ENCODE data around the gene IP6K3. TPM values are rescaled to one million over a fixed set of nuclear protein-coding genes. Genes with fewer than 3 reads are reported as not detected.
A peak's percentile ranks its signal among the peaks of the same experiment; 100 is the strongest.

IP6K3 gene
- total RNA-seq, 1 experiment from 2014 or later: 1.7 TPM

DNA sequence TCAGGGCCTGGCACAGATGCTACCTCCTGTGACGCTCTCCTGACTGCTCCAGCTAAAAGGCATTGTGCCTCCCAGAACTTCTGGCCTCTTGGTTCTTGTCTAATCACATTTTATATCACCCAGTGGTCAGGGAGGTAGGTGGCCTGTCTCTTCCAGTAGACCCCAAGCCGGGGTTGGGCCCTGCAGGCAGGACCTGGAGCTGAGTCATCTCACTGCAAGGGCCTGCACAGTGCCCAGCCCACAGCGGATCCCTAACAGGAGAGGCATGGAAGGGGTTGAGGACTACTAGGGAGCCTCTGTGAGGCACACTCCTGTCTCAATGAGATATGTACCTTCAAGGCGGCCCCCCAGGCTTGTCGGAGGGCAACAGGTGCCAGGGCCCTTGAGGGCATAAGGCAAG, 35.9 kb upstream of the IP6K3 start:
- Mint-ChIP-seq H3K9me3 (ENCODE audit: unreplicated experiment) (no peaks in the 10 kb centered on the region), H3K27ac (ENCODE audit: low read depth, unreplicated experiment) (no peak overlapping the region), H3K4me3 (ENCODE audit: unreplicated experiment) (no peak overlapping the region), H3K36me3 (ENCODE audit: insufficient read depth, unreplicated experiment) (peaks cover 84% of the 10 kb centered on the region), H3K4me1 (ENCODE audit: insufficient read depth, unreplicated experiment) (peaks cover 29% of the 10 kb centered on the region), H3K27me3 (ENCODE audit: insufficient read depth, unreplicated experiment) (no peaks in the 10 kb centered on the region)
- DNase-seq (ENCODE audit: unreplicated experiment): no peak
- no peak for TF ChIP-seq CTCF (IDR thresholded peaks at IDR 0.05; ENCODE audit: unreplicated experiment)
- BruUV-seq (replicated peaks): no TSS peak
- ChIA-PET POLR2A (no interaction called here), CTCF (interaction anchor here (1.0 to 2.1 kb wide), 3 partner anchors 11 to 15 kb away, joined by 4 to 8 read pairs (median 6); no protein-coding TSS in a partner anchor)
- intact Hi-C loops (cut with micrococcal nuclease): loop anchor here (10.0 kb wide), 1 partner anchor 62 kb away; no protein-coding TSS in a partner anchor

- Mint-ChIP-seq H3K4me1 (ENCODE audit: insufficient read depth, unreplicated experiment) (peaks cover 21% of the 10 kb centered on the region), H3K27ac (ENCODE audit: low read depth, unreplicated experiment) (no peak overlapping the region), H3K9me3 (ENCODE audit: unreplicated experiment) (no peaks in the 10 kb centered on the region), H3K4me3 (ENCODE audit: unreplicated experiment) (no peak overlapping the region), H3K27me3 (ENCODE audit: insufficient read depth, unreplicated experiment) (no peaks in the 10 kb centered on the region), H3K36me3 (ENCODE audit: insufficient read depth, unreplicated experiment) (peaks cover 91% of the 10 kb centered on the region)
- DNase-seq (ENCODE audit: unreplicated experiment): peak; percentile 61
- CTCF ChIA-PET: interaction anchor here (0.6 to 2.1 kb wide), 8 partner anchors 8 to 246 kb away, joined by 3 to 8 read pairs (median 3); no protein-coding TSS in a partner anchor
- TF ChIP-seq CTCF (IDR thresholded peaks at IDR 0.05; ENCODE audit: unreplicated experiment): no peak
- no TSS peak for BruUV-seq (replicated peaks)
- intact Hi-C loops (cut with micrococcal nuclease): loop anchor here (10.0 kb wide), 1 partner anchor 63 kb away; no protein-coding TSS in a partner anchor
- POLR2A ChIA-PET: interaction anchor here (0.6 to 1.3 kb wide), 5 partner anchors 9 to 1309 kb away, joined by 3 to 5 read pairs (median 4); no protein-coding TSS in a partner anchor
These were observed 34.6 kb upstream of the IP6K3 start for GRCh38 chr6:33781131-33781975.

DNA sequence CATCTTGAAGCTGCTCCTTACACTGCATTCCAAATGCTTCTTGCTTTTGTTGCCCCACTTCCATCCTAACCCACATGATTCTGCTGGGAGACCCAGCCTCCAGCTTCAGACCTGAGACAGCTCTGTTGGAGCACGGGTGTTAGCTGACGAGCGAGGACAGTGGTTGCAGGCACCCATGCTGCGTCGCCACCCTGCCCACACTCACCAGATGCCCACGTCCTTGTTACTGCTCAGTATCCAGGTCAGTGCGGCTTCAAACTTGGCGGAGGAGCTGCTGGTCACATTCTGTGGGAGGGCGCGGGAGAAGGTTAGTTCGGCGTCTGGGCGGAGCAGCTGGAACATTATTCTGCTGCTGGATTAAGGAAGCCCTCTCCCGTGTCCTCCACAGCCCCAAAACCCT, 33.2 kb upstream of the IP6K3 start:
- peaks cover 17% of the 10 kb centered on the region for H3K4me1 Mint-ChIP-seq (ENCODE audit: insufficient read depth, unreplicated experiment)
- no TSS peak for BruUV-seq (replicated peaks)
- no peak for TF ChIP-seq CTCF (IDR thresholded peaks at IDR 0.05; ENCODE audit: unreplicated experiment)
- no peak overlapping the region for H3K4me3 Mint-ChIP-seq (ENCODE audit: unreplicated experiment)
- H3K27ac Mint-ChIP-seq (ENCODE audit: low read depth, unreplicated experiment): no peak overlapping the region
- no peaks in the 10 kb centered on the region for H3K27me3 Mint-ChIP-seq (ENCODE audit: insufficient read depth, unreplicated experiment)
- intact Hi-C loops (cut with micrococcal nuclease): loop anchor here (10.0 kb wide), 1 partner anchor 65 kb away; no protein-coding TSS in a partner anchor
- DNase-seq (ENCODE audit: unreplicated experiment): no peak
- H3K9me3 Mint-ChIP-seq (ENCODE audit: unreplicated experiment): no peaks in the 10 kb centered on the region
- ChIA-PET POLR2A (interaction anchor here (2.6 kb wide), 1 partner anchor 8 kb away, joined by 16 read pairs; the partner anchor contains the start of gene LEMD2), CTCF (interaction anchor here (0.9 to 2.1 kb wide), 2 partner anchors 9 to 376 kb away, joined by 3 to 12 read pairs; no protein-coding TSS in a partner anchor)
- peaks cover 96% of the 10 kb centered on the region for H3K36me3 Mint-ChIP-seq (ENCODE audit: insufficient read depth, unreplicated experiment)

DNA sequence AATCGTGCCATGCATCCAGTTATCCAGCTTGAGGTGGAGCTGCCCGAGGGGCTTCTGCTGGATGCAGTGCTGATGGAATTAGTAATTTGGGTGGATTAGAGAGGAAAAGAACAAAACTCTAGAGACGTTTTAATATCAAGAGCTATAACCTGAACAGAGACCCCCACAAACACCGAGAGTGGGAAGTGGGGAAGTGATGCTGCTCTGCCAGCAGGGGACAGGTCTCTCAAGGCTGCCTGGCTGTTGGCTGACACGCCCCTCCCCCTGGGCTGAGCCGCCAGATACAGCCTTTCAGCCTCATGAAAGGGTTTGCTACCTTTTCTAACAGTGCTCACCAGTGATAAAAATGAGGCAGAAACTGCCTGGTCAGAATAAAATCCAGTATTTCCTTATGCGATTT, 32.6 kb upstream of the IP6K3 start:
- DNase-seq (ENCODE audit: unreplicated experiment): no peak
- no TSS peak for BruUV-seq (replicated peaks)
- Mint-ChIP-seq H3K4me1 (ENCODE audit: insufficient read depth, unreplicated experiment) (peaks cover 17% of the 10 kb centered on the region), H3K27ac (ENCODE audit: low read depth, unreplicated experiment) (no peak overlapping the region), H3K4me3 (ENCODE audit: unreplicated experiment) (no peak overlapping the region), H3K9me3 (ENCODE audit: unreplicated experiment) (no peaks in the 10 kb centered on the region), H3K27me3 (ENCODE audit: insufficient read depth, unreplicated experiment) (no peaks in the 10 kb centered on the region), H3K36me3 (ENCODE audit: insufficient read depth, unreplicated experiment) (peaks cover 96% of the 10 kb centered on the region)
- ChIA-PET CTCF (interaction anchor here (0.6 to 2.1 kb wide), 5 partner anchors 9 to 636 kb away, joined by 3 to 12 read pairs (median 3); no protein-coding TSS in a partner anchor), POLR2A (interaction anchor here (2.6 kb wide), 1 partner anchor 9 kb away, joined by 16 read pairs; the partner anchor contains the start of gene LEMD2)
- intact Hi-C loops (cut with micrococcal nuclease): no loop called here
- no peak for TF ChIP-seq CTCF (IDR thresholded peaks at IDR 0.05; ENCODE audit: unreplicated experiment)

All from MCF 10A (cell line).